IMR-90 (cell line): ENCODE measurements around the gene EDC4. TPM values are rescaled to one million over a fixed set of nuclear protein-coding genes. Genes with fewer than 3 reads are reported as not detected.
A peak's percentile ranks its signal among the peaks of the same experiment; 100 is the strongest.

Experiments used
- ATAC-seq: fragments of 200-7000 bp; cut with Tn5 transposase; 2 replicates; pipeline ENCODE4 v1.9.1; 2020; ENCODE audit warnings: low read depth, mild to moderate bottlenecking, moderate library complexity
- BruUV-seq: library from RNA; stranded (reverse); fragments of 400-500 nt; replicated peaks from 2 replicates; lab custom pipeline; 2021; lab: Mats Ljungman, UMichigan
- CTCF ChIA-PET: fragments of 300-600 bp; formaldehyde crosslinking; extraction: SDS; loops from one replicate; lab custom pipeline; 2021; ENCODE audit warnings: antibody characterized with exemption; lab: Yijun Ruan, JAX
- POLR2A ChIA-PET: fragments of 300-600 bp; sonication (Branson Sonifier 250); formaldehyde crosslinking; loops from one replicate; lab custom pipeline; 2022; ENCODE audit warnings: antibody characterized with exemption; ENCODE audit not compliant: unreplicated experiment; lab: Charles Lee
- DNase-seq: peaks from one replicate; pipeline ENCODE4 v3.0.0; 2013
- H2AFZ ChIP-seq: replicated peaks from 2 replicates; pipeline ENCODE3; 2013; ENCODE audit warnings: low read length, mild to moderate bottlenecking; ENCODE audit not compliant: poor library complexity
- H2AK5ac ChIP-seq: 2 replicates; pipeline ENCODE4 v1.6.1; 2013; ENCODE audit warnings: low read depth, low read length, inconsistent platforms
- H2AK9ac ChIP-seq: replicated peaks from 2 replicates; pipeline ENCODE3; 2013; ENCODE audit warnings: mild to moderate bottlenecking, low read depth, low read length, moderate library complexity; ENCODE audit not compliant: poor library complexity
- H2BK120ac ChIP-seq: 2 replicates; pipeline ENCODE4 v1.6.1; 2013; ENCODE audit warnings: low read depth, low read length, inconsistent platforms
- H2BK15ac ChIP-seq: 3 replicates; pipeline ENCODE4 v1.6.1; 2013; ENCODE audit warnings: low read depth, low read length, inconsistent platforms
- H2BK20ac ChIP-seq: 2 replicates; pipeline ENCODE4 v1.6.1; 2013; ENCODE audit warnings: low read depth, mild to moderate bottlenecking, inconsistent platforms, low read length, moderate library complexity
- H2BK5ac ChIP-seq: 2 replicates; pipeline ENCODE4 v1.6.1; 2013; ENCODE audit warnings: mild to moderate bottlenecking, low read depth, low read length, inconsistent platforms; ENCODE audit not compliant: poor library complexity, severe bottlenecking
- H3K14ac ChIP-seq: replicated peaks from 2 replicates; pipeline ENCODE4 v1.6.1; 2013; ENCODE audit warnings: low read depth, low read length, inconsistent platforms
- H3K18ac ChIP-seq: 2 replicates; pipeline ENCODE4 v1.6.1; 2013; ENCODE audit warnings: low read depth, low read length, control low read depth
- H3K23ac ChIP-seq: 2 replicates; pipeline ENCODE4 v1.6.1; 2013; ENCODE audit warnings: low read depth, low read length, inconsistent platforms
- H3K27ac ChIP-seq: 2 replicates; pipeline ENCODE4 v1.5.1; 2013; ENCODE audit warnings: mild to moderate bottlenecking, control low read depth, low read length; ENCODE audit not compliant: insufficient read depth
- H3K27me3 ChIP-seq: 2 replicates; pipeline ENCODE4 v1.6.1; 2013; ENCODE audit warnings: low read length; ENCODE audit not compliant: control insufficient read depth, insufficient read depth
- H3K36me3 ChIP-seq: 2 replicates; pipeline ENCODE4 v1.6.1; 2013; ENCODE audit warnings: low read length, mixed read lengths; ENCODE audit not compliant: control insufficient read depth, insufficient read depth
- H3K4ac ChIP-seq: 2 replicates; pipeline ENCODE4 v1.6.1; 2013; ENCODE audit warnings: low read depth, low read length, inconsistent platforms
- H3K4me1 ChIP-seq: 2 replicates; pipeline ENCODE4 v1.6.1; 2013; ENCODE audit warnings: low read length, mixed read lengths; ENCODE audit not compliant: control insufficient read depth, insufficient read depth
- H3K4me2 ChIP-seq: 2 replicates; pipeline ENCODE4 v1.6.1; 2013; ENCODE audit warnings: low read depth, mild to moderate bottlenecking, control low read depth, low read length, moderate library complexity
- H3K4me3 ChIP-seq: 2 replicates; pipeline ENCODE4 v1.5.1; 2013; ENCODE audit warnings: low read depth, mild to moderate bottlenecking, control low read depth, low read length, moderate library complexity; ENCODE audit not compliant: insufficient read depth
- H3K56ac ChIP-seq: 2 replicates; pipeline ENCODE4 v1.6.1; 2013; ENCODE audit warnings: low read length, inconsistent platforms; ENCODE audit not compliant: insufficient read depth; ENCODE audit errors: extremely low read depth
- H3K79me1 ChIP-seq, 2 experiments: 2 replicates each; pipeline ENCODE4 v1.6.1; 2013; ENCODE audit warnings: low read length in 2 of 2, inconsistent platforms in 1 of 2, low read depth in 1 of 2
- H3K9ac ChIP-seq: 2 replicates; pipeline ENCODE4 v1.6.1; 2013; ENCODE audit warnings: low read depth, low read length, control low read depth
- H3K9me1 ChIP-seq: 2 replicates; pipeline ENCODE4 v1.6.1; 2013; ENCODE audit warnings: low read length, inconsistent platforms; ENCODE audit not compliant: insufficient read depth
- H3K9me3 ChIP-seq: 2 replicates; pipeline ENCODE4 v1.6.1; 2013; ENCODE audit warnings: low read length; ENCODE audit not compliant: control insufficient read depth, insufficient read depth
- H4K20me1 ChIP-seq: 2 replicates; pipeline ENCODE4 v1.6.1; 2013; ENCODE audit warnings: low read length, inconsistent platforms; ENCODE audit not compliant: insufficient read depth
- H4K5ac ChIP-seq: 2 replicates; pipeline ENCODE4 v1.6.1; 2013; ENCODE audit warnings: mild to moderate bottlenecking, low read depth, low read length, control low read depth
- H4K8ac ChIP-seq, 2 experiments: 2 replicates each; pipeline ENCODE4 v1.6.1; 2013; ENCODE audit warnings: low read depth in 2 of 2, low read length in 2 of 2, control low read depth in 1 of 2, inconsistent platforms in 1 of 2
- H4K91ac ChIP-seq: 2 replicates; pipeline ENCODE4 v1.6.1; 2013; ENCODE audit warnings: low read depth, low read length, inconsistent platforms; ENCODE audit not compliant: insufficient read depth
- RAD21 ChIP-seq: IDR thresholded peaks from 2 replicates; pipeline ENCODE4 v1.6.1; 2012; ENCODE audit warnings: low read length, improper control_type of control experiment
- WGBS, 2 experiments: methylation state at CpG; one replicate each; pipeline versions ENCODE4 v1.1.5 to v1.1.7; 2013; ENCODE audit warnings: missing lambda C conversion rate in 2 of 2; ENCODE audit not compliant: insufficient read length in 1 of 2; ENCODE audit errors: extremely low coverage in 2 of 2; 5-methylcytosine and 5-hydroxymethylcytosine counted together
- dilution Hi-C: fragments of 300-500 bp; cut with HindIII; formaldehyde crosslinking; loops from one replicate; pipeline ENCODE4 v1.14.3; 2018; ENCODE audit warnings: low sequenced_read_pairs; ENCODE audit not compliant: unreplicated experiment
- in situ Hi-C: fragments of 300-500 bp; cut with MboI; formaldehyde crosslinking; loops from 3 replicates; pipeline ENCODE4 v1.14.3; 2019; ENCODE audit warnings: low sequenced_read_pairs, inconsistent platforms, mixed read lengths
- intact Hi-C: fragments of 100-400 bp; cut with micrococcal nuclease; formaldehyde crosslinking; loops from 2 replicates; pipeline ENCODE4 v1.10.0; 2022
- polyA plus RNA-seq, 3 experiments: library from polyadenylated mRNA; depleted of rRNA; stranded (reverse); fragments of >200 nt; gene quantifications; 2 replicates each; pipeline ENCODE4 v1.2.3, GENCODE V29; 2012; ENCODE audit warnings: low replicate concordance in 1 of 3
- total RNA-seq: library from RNA; depleted of rRNA; stranded (reverse); fragments of >200 nt; gene quantifications from 2 replicates; pipeline ENCODE4 v1.2.3, GENCODE V29; 2012

EDC4 gene
- total and polyA plus RNA-seq, 2 of the 4 experiments (the other 2 are of a cell fraction), result 33.2 to 64.0 TPM

DNA sequence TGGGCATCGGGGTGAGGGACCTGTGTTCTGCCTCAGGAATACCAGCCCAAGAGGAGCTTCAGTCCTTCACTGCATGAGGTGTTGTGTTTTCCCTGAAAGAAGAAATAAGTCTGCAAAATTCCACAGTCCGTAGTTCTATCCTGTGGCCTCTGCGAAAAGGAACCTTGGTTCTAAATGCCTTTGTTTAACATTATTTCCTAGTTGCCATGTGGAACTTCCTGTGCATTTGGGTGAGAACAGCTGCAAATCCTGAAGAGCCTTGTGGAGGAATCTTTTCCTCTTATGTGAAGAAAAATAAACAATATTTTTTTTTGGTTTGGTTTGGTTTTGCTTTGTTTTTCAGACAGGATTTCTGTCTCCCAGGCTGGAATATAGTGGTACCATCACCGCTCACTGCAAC lies 30.0 kb downstream of the EDC4 start:
- peak; percentile 70 for ATAC-seq
- Histone ChIP-seq H2BK5ac (no peak overlapping the region), H3K36me3 (peaks cover 11% of the 10 kb centered on the region), H3K14ac (no peak overlapping the region), H3K4me2 (no peak overlapping the region), H3K9me3 (no peaks in the 10 kb centered on the region), H4K91ac (no peak overlapping the region), H2BK15ac (no peak overlapping the region), H2AK9ac (no peak overlapping the region), H3K9ac (no peak overlapping the region), H3K56ac (no peak overlapping the region), H2AFZ (no peak overlapping the region), H3K27me3 (no peaks in the 10 kb centered on the region), H3K9me1 (peaks cover 25% of the 10 kb centered on the region), H3K79me1 (peaks cover 22 to 65% of the 10 kb centered on the region in 2 experiments), H2AK5ac (no peak overlapping the region), H4K20me1 (peaks cover 34% of the 10 kb centered on the region; the same call in 1 of the 2 replicates), H3K18ac (no peak overlapping the region), H4K5ac (no peak overlapping the region), H3K4ac (no peak overlapping the region), H3K4me3 (no peak overlapping the region), H4K8ac (no peak overlapping the region), H3K27ac (peak overlapping the region; percentile 0; the same call in 1 of the 2 replicates), H3K4me1 (peaks cover 2% of the 10 kb centered on the region; the same call in 1 of the 2 replicates), H2BK20ac (no peak overlapping the region), H2BK120ac (no peak overlapping the region), H3K23ac (no peak overlapping the region)
- dilution Hi-C loops, result no loop called here
- in situ Hi-C loops, result no loop called here
- CTCF ChIA-PET, result interaction anchor here (0.8 kb wide), 1 partner anchor 25 kb away, joined by 3 read pairs; no protein-coding TSS in a partner anchor
- TF ChIP-seq RAD21, result no peak
- intact Hi-C loops, result loop anchor here (1.0 kb wide), 1 partner anchor 19 kb away; the partner anchor contains the start of gene NRN1L
- DNase-seq, result peak; percentile 41
- no CpG with 5 or more reads among the region's 4 CpGs for WGBS, 2 experiments
- BruUV-seq, result no TSS peak
- POLR2A ChIA-PET, result no interaction called here
